ENCODE results near the gene CYBRD1. TPM values are rescaled to one million over a fixed set of nuclear protein-coding genes. Genes with fewer than 3 reads are reported as not detected.
A peak's percentile ranks its signal among the peaks of the same experiment; 100 is the strongest.

The CYBRD1 gene
- total and polyA plus RNA-seq, 10 of the 15 experiments (the other 5 are each of a cell fraction or from before 2014, with no cell fraction given): 10.8 to 51.9 (median 29.6) TPM

DNA sequence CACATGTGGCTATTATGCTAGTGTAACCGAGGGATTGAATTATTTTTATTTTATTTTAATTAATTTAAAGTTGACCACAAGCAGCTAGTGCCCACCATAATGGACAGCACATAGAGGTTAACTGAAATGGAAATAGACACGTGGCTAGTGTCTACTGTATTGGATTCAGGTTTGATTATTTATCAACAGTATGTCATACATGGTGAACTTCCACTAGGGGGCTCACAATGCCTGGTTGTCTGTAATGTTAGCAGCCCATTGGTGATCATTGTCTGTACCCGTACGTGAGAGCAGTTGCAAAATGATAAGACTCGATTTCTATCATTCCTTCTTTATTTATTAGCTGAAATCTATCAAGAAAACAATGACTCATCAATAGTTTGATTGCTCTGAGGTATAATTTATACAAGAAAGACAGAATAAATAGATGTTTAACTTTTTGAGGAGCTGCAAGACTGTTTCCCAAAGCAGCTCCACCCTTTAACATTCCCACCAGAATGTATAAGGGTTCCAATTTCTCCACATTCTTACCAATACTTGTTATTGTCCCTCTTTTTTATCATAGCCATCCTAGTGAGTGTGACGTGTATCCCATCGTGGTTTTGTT lies 76.5 kb downstream of the CYBRD1 start (continued):
- TF ChIP-seq MEF2B (IDR thresholded peaks at IDR 0.05; ENCODE audit: partially characterized antibody, poor library complexity, severe bottlenecking) (no peak), PAX5 (IDR thresholded peaks at IDR 0.05; ENCODE audit: borderline replicate concordance, low read depth, low read length) (no peak), LARP7 (IDR thresholded peaks at IDR 0.05) (no peak), MEF2A (IDR thresholded peaks at IDR 0.05; ENCODE audit: insufficient read depth, low read depth, low read length) (no peak), EP300 (IDR thresholded peaks at IDR 0.05; ENCODE audit: borderline replicate concordance in 1 of 2, control insufficient read depth in 1 of 2, low read depth in 2 of 2, low read length in 2 of 2) (no peak), SMC3 (IDR thresholded peaks at IDR 0.05; ENCODE audit: borderline replicate concordance, low read length) (peak; percentile 81), RAD21 (IDR thresholded peaks at IDR 0.05; ENCODE audit: insufficient read depth, low read depth, low read length) (peak; percentile 77), HDAC2 (IDR thresholded peaks at IDR 0.05) (no peak), SP1 (IDR thresholded peaks at IDR 0.05; ENCODE audit: low read depth, low read length) (no peak), SMAD5 (IDR thresholded peaks at IDR 0.05; ENCODE audit: low read depth) (no peak)
- TF ChIP-seq, protein P1, sequence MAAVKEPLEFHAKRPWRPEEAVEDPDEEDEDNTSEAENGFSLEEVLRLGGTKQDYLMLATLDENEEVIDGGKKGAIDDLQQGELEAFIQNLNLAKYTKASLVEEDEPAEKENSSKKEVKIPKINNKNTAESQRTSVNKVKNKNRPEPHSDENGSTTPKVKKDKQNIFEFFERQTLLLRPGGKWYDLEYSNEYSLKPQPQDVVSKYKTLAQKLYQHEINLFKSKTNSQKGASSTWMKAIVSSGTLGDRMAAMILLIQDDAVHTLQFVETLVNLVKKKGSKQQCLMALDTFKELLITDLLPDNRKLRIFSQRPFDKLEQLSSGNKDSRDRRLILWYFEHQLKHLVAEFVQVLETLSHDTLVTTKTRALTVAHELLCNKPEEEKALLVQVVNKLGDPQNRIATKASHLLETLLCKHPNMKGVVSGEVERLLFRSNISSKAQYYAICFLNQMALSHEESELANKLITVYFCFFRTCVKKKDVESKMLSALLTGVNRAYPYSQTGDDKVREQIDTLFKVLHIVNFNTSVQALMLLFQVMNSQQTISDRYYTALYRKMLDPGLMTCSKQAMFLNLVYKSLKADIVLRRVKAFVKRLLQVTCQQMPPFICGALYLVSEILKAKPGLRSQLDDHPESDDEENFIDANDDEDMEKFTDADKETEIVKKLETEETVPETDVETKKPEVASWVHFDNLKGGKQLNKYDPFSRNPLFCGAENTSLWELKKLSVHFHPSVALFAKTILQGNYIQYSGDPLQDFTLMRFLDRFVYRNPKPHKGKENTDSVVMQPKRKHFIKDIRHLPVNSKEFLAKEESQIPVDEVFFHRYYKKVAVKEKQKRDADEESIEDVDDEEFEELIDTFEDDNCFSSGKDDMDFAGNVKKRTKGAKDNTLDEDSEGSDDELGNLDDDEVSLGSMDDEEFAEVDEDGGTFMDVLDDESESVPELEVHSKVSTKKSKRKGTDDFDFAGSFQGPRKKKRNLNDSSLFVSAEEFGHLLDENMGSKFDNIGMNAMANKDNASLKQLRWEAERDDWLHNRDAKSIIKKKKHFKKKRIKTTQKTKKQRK (IDR thresholded peaks at IDR 0.05; ENCODE audit: low read depth, low read length): no peak
- TF ChIP-seq, protein P2, sequence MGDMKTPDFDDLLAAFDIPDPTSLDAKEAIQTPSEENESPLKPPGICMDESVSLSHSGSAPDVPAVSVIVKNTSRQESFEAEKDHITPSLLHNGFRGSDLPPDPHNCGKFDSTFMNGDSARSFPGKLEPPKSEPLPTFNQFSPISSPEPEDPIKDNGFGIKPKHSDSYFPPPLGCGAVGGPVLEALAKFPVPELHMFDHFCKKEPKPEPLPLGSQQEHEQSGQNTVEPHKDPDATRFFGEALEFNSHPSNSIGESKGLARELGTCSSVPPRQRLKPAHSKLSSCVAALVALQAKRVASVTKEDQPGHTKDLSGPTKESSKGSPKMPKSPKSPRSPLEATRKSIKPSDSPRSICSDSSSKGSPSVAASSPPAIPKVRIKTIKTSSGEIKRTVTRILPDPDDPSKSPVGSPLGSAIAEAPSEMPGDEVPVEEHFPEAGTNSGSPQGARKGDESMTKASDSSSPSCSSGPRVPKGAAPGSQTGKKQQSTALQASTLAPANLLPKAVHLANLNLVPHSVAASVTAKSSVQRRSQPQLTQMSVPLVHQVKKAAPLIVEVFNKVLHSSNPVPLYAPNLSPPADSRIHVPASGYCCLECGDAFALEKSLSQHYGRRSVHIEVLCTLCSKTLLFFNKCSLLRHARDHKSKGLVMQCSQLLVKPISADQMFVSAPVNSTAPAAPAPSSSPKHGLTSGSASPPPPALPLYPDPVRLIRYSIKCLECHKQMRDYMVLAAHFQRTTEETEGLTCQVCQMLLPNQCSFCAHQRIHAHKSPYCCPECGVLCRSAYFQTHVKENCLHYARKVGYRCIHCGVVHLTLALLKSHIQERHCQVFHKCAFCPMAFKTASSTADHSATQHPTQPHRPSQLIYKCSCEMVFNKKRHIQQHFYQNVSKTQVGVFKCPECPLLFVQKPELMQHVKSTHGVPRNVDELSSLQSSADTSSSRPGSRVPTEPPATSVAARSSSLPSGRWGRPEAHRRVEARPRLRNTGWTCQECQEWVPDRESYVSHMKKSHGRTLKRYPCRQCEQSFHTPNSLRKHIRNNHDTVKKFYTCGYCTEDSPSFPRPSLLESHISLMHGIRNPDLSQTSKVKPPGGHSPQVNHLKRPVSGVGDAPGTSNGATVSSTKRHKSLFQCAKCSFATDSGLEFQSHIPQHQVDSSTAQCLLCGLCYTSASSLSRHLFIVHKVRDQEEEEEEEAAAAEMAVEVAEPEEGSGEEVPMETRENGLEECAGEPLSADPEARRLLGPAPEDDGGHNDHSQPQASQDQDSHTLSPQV (IDR thresholded peaks at IDR 0.05): no peak
- TF ChIP-seq, protein P3, sequence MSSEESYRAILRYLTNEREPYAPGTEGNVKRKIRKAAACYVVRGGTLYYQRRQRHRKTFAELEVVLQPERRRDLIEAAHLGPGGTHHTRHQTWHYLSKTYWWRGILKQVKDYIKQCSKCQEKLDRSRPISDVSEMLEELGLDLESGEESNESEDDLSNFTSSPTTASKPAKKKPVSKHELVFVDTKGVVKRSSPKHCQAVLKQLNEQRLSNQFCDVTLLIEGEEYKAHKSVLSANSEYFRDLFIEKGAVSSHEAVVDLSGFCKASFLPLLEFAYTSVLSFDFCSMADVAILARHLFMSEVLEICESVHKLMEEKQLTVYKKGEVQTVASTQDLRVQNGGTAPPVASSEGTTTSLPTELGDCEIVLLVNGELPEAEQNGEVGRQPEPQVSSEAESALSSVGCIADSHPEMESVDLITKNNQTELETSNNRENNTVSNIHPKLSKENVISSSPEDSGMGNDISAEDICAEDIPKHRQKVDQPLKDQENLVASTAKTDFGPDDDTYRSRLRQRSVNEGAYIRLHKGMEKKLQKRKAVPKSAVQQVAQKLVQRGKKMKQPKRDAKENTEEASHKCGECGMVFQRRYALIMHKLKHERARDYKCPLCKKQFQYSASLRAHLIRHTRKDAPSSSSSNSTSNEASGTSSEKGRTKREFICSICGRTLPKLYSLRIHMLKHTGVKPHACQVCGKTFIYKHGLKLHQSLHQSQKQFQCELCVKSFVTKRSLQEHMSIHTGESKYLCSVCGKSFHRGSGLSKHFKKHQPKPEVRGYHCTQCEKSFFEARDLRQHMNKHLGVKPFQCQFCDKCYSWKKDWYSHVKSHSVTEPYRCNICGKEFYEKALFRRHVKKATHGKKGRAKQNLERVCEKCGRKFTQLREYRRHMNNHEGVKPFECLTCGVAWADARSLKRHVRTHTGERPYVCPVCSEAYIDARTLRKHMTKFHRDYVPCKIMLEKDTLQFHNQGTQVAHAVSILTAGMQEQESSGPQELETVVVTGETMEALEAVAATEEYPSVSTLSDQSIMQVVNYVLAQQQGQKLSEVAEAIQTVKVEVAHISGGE (CRISPR knock-in tag; IDR thresholded peaks at IDR 0.05): no peak
- TF ChIP-seq, protein P4, sequence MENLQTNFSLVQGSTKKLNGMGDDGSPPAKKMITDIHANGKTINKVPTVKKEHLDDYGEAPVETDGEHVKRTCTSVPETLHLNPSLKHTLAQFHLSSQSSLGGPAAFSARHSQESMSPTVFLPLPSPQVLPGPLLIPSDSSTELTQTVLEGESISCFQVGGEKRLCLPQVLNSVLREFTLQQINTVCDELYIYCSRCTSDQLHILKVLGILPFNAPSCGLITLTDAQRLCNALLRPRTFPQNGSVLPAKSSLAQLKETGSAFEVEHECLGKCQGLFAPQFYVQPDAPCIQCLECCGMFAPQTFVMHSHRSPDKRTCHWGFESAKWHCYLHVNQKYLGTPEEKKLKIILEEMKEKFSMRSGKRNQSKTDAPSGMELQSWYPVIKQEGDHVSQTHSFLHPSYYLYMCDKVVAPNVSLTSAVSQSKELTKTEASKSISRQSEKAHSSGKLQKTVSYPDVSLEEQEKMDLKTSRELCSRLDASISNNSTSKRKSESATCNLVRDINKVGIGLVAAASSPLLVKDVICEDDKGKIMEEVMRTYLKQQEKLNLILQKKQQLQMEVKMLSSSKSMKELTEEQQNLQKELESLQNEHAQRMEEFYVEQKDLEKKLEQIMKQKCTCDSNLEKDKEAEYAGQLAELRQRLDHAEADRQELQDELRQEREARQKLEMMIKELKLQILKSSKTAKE (IDR thresholded peaks at IDR 0.05; ENCODE audit: low read depth, poor library complexity, severe bottlenecking): no peak
- TF ChIP-seq, protein P5, sequence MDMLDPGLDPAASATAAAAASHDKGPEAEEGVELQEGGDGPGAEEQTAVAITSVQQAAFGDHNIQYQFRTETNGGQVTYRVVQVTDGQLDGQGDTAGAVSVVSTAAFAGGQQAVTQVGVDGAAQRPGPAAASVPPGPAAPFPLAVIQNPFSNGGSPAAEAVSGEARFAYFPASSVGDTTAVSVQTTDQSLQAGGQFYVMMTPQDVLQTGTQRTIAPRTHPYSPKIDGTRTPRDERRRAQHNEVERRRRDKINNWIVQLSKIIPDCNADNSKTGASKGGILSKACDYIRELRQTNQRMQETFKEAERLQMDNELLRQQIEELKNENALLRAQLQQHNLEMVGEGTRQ (IDR thresholded peaks at IDR 0.05; ENCODE audit: borderline replicate concordance, low read depth, low read length): no peak
